ENCODE measurements around the gene MARK1. TPM values are rescaled to one million over a fixed set of nuclear protein-coding genes. Genes with fewer than 3 reads are reported as not detected.

MARK1 gene
- total and polyA plus RNA-seq, 2 of the 13 experiments (the other 11 are each of a cell fraction or from before 2014, with no cell fraction given): not detected

GRCh38 chr1:220498188-220498587, 29.7 kb upstream of the MARK1 start:
- in situ Hi-C loops (cut with HindIII; ENCODE audit: extremely low pct_ligation_motif_present, low pct_unique_long_range_greater_than_20kb) (no loop called here), intact Hi-C loops (cut with micrococcal nuclease; ENCODE audit: unreplicated experiment) (no loop called here)
- Histone ChIP-seq H3K9ac (ENCODE audit: insufficient read depth, low read depth, low read length) (no peak overlapping the region), H3K27me3 (ENCODE audit: control insufficient read depth in 1 of 2, insufficient read depth in 2 of 2, low read length in 2 of 2) (no peaks in the 10 kb centered on the region), H3K4me1 (ENCODE audit: insufficient read depth, low read length) (peaks cover 3% of the 10 kb centered on the region), H3K9me3 (ENCODE audit: low read length) (no peaks in the 10 kb centered on the region), H3K4me3 (replicated peaks in 1 of 3; ENCODE audit: insufficient read depth in 1 of 3, low read depth in 2 of 3, low read length in 3 of 3) (no peak overlapping the region), H2AFZ (ENCODE audit: low read length) (no peak overlapping the region), H3K27ac (ENCODE audit: extremely low read length, insufficient read depth, low read length) (no peak overlapping the region), H4K20me1 (ENCODE audit: insufficient read depth, low read length) (no peaks in the 10 kb centered on the region), H3K79me2 (ENCODE audit: insufficient read depth, low read length) (no peaks in the 10 kb centered on the region), H3K36me3 (replicated peaks in 1 of 2; ENCODE audit: control insufficient read depth in 1 of 2, insufficient read depth in 2 of 2, low read length in 2 of 2) (no peaks in the 10 kb centered on the region), H3K4me2 (ENCODE audit: low read depth, low read length) (no peak overlapping the region)
- ATAC-seq (no peak), DNase-seq (ENCODE audit: low spot score) (no peak), FAIRE-seq (no peak)
- ChIA-PET CTCF (ENCODE audit: low intra/inter-chr PET ratio, low total read pairs) (no interaction called here), POLR2A (no interaction called here)
- no peak for TF ChIP-seq ZSCAN21 (CRISPR knock-in tag; IDR thresholded peaks at IDR 0.05; ENCODE audit: borderline replicate concordance)
- no peak for TF ChIP-seq SMAD3 (CRISPR knock-in tag; IDR thresholded peaks at IDR 0.05)
- no peak for TF ChIP-seq PRMT3 (CRISPR knock-in tag; IDR thresholded peaks at IDR 0.05; ENCODE audit: borderline replicate concordance, low read depth)
- no peak for TF ChIP-seq PHB2 (IDR thresholded peaks at IDR 0.05; ENCODE audit: partially characterized antibody)
- TF ChIP-seq XRCC5 (optimal IDR thresholded peaks at IDR 0.05; ENCODE audit: low read length): no peak
- no peak for TF ChIP-seq ZKSCAN5 (CRISPR knock-in tag; IDR thresholded peaks at IDR 0.05)
- no peak for TF ChIP-seq SRF (IDR thresholded peaks at IDR 0.05; ENCODE audit: low read depth, low read length)
- no peak for TF ChIP-seq ZNF691 (CRISPR knock-in tag; IDR thresholded peaks at IDR 0.05; ENCODE audit: borderline replicate concordance, low read depth)
- TF ChIP-seq JUNB (CRISPR knock-in tag; IDR thresholded peaks at IDR 0.05; ENCODE audit: borderline replicate concordance): no peak
- no peak for TF ChIP-seq ZNF383 (CRISPR knock-in tag; IDR thresholded peaks at IDR 0.05; ENCODE audit: borderline replicate concordance)
- no peak for TF ChIP-seq CHD4 (IDR thresholded peaks at IDR 0.05; ENCODE audit: borderline replicate concordance, low read length)
- TF ChIP-seq RARG (CRISPR knock-in tag; IDR thresholded peaks at IDR 0.05; ENCODE audit: low read depth): no peak
- 3% methylated on average over 2 of the region's 2 CpGs for WGBS (ENCODE audit: low lambda C conversion rate)
- BruUV-seq (replicated peaks): no TSS peak
